ENCODE results near the gene INPP5D. TPM values are rescaled to one million over a fixed set of nuclear protein-coding genes. Genes with fewer than 3 reads are reported as not detected.
"Not testable (repeated sequence)": the region's sequence is repeated elsewhere in the genome, so short reads cannot be mapped to it uniquely, and the experiment has no call there.

Gene INPP5D
- total RNA-seq, 1 experiment from 2014 or later = 17.2 TPM

DNA sequence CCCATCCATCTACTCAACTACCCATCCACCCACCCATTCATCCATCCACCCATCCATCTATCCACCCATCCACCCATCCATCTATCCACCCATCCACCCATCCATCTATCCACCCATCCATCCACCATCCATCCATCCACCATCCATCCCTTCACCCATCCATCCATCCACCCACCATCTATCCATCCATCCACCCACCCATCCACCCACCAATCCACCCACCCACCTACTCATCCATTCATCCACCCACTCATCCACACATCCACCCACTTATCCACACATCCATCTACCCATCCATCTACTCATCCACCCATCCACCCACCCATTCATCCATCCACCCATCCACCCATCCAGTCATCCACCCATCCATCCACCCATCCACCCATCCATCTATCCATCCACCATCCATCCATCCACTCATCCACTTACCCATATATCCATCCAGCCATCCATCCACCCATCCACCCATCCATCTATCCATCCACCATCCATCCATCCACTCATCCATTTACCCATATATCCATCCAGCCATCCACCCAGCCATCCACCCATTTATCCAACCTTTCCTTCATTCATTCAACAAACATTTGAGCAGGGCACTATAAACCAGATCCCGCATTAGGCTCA is 45.0 kb upstream of the INPP5D start (continued):
- TF ChIP-seq ZNF232 (CRISPR knock-in tag; IDR thresholded peaks at IDR 0.05) = no peak
- TF ChIP-seq, protein P1, sequence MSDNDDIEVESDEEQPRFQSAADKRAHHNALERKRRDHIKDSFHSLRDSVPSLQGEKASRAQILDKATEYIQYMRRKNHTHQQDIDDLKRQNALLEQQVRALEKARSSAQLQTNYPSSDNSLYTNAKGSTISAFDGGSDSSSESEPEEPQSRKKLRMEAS (CRISPR knock-in tag; IDR thresholded peaks at IDR 0.05) = no peak

DNA sequence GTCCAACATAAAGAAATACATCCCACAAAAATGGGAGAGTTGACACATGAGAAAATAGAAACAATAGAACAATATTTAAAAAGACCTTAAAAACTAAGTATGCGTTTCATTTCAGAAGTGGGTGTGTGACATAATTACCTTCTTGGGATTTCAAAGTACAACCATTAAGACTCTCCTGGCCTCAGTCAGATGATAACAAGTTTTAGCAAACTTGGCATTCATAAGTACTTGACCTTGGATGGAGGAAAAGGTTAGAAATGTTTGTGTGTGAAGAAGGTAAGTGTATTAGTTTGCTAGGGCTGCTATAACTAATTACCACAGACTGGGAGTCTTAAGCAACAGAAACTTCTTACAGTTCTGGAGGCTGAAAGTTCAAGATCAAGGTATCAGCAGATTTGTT is 42.2 kb upstream of the INPP5D start:
- H3K4me1 Mint-ChIP-seq = no peaks in the 10 kb centered on the region
- no peak for ATAC-seq
- POLR2A ChIA-PET = no interaction called here
- no peak overlapping the region for H3K4me3 Mint-ChIP-seq
- H3K36me3 Mint-ChIP-seq = no peaks in the 10 kb centered on the region
- CTCF ChIA-PET = interaction anchor here (0.5 kb wide), 1 partner anchor 234 kb away, joined by 4 read pairs; no protein-coding TSS in a partner anchor
- H3K27me3 Mint-ChIP-seq (ENCODE audit: low read depth) = no peaks in the 10 kb centered on the region; the same call in 1 of the 2 replicates
- no peak overlapping the region for H3K27ac Mint-ChIP-seq
- TF ChIP-seq TCF7 (CRISPR knock-in tag; IDR thresholded peaks at IDR 0.05; ENCODE audit: low read depth) (no peak), ZNF219 (CRISPR knock-in tag; IDR thresholded peaks at IDR 0.05; ENCODE audit: borderline replicate concordance) (no peak), FOXK1 (CRISPR knock-in tag; IDR thresholded peaks at IDR 0.05) (no peak), ZNF317 (CRISPR knock-in tag; IDR thresholded peaks at IDR 0.05; ENCODE audit: borderline replicate concordance, low read depth) (no peak), KAT7 (CRISPR knock-in tag; IDR thresholded peaks at IDR 0.05; ENCODE audit: borderline replicate concordance) (no peak), CBFB (CRISPR knock-in tag; IDR thresholded peaks at IDR 0.05; ENCODE audit: low read depth) (no peak), GABPB1 (CRISPR knock-in tag; IDR thresholded peaks at IDR 0.05) (no peak), ZNF263 (CRISPR knock-in tag; IDR thresholded peaks at IDR 0.05; ENCODE audit: low read depth) (no peak), ATF1 (CRISPR knock-in tag; IDR thresholded peaks at IDR 0.05) (no peak), CREB1 (CRISPR knock-in tag; IDR thresholded peaks at IDR 0.05) (no peak), JAZF1 (CRISPR knock-in tag; IDR thresholded peaks at IDR 0.05) (no peak), TEAD1 (CRISPR knock-in tag; IDR thresholded peaks at IDR 0.05) (no peak)
- TF ChIP-seq, protein P2, sequence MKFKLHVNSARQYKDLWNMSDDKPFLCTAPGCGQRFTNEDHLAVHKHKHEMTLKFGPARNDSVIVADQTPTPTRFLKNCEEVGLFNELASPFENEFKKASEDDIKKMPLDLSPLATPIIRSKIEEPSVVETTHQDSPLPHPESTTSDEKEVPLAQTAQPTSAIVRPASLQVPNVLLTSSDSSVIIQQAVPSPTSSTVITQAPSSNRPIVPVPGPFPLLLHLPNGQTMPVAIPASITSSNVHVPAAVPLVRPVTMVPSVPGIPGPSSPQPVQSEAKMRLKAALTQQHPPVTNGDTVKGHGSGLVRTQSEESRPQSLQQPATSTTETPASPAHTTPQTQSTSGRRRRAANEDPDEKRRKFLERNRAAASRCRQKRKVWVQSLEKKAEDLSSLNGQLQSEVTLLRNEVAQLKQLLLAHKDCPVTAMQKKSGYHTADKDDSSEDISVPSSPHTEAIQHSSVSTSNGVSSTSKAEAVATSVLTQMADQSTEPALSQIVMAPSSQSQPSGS (CRISPR knock-in tag; IDR thresholded peaks at IDR 0.05; ENCODE audit: borderline replicate concordance, low read depth) = no peak
- TF ChIP-seq, protein P3, sequence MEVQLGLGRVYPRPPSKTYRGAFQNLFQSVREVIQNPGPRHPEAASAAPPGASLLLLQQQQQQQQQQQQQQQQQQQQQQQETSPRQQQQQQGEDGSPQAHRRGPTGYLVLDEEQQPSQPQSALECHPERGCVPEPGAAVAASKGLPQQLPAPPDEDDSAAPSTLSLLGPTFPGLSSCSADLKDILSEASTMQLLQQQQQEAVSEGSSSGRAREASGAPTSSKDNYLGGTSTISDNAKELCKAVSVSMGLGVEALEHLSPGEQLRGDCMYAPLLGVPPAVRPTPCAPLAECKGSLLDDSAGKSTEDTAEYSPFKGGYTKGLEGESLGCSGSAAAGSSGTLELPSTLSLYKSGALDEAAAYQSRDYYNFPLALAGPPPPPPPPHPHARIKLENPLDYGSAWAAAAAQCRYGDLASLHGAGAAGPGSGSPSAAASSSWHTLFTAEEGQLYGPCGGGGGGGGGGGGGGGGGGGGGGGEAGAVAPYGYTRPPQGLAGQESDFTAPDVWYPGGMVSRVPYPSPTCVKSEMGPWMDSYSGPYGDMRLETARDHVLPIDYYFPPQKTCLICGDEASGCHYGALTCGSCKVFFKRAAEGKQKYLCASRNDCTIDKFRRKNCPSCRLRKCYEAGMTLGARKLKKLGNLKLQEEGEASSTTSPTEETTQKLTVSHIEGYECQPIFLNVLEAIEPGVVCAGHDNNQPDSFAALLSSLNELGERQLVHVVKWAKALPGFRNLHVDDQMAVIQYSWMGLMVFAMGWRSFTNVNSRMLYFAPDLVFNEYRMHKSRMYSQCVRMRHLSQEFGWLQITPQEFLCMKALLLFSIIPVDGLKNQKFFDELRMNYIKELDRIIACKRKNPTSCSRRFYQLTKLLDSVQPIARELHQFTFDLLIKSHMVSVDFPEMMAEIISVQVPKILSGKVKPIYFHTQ (CRISPR knock-in tag; IDR thresholded peaks at IDR 0.05) = no peak
- TF ChIP-seq, protein P4, sequence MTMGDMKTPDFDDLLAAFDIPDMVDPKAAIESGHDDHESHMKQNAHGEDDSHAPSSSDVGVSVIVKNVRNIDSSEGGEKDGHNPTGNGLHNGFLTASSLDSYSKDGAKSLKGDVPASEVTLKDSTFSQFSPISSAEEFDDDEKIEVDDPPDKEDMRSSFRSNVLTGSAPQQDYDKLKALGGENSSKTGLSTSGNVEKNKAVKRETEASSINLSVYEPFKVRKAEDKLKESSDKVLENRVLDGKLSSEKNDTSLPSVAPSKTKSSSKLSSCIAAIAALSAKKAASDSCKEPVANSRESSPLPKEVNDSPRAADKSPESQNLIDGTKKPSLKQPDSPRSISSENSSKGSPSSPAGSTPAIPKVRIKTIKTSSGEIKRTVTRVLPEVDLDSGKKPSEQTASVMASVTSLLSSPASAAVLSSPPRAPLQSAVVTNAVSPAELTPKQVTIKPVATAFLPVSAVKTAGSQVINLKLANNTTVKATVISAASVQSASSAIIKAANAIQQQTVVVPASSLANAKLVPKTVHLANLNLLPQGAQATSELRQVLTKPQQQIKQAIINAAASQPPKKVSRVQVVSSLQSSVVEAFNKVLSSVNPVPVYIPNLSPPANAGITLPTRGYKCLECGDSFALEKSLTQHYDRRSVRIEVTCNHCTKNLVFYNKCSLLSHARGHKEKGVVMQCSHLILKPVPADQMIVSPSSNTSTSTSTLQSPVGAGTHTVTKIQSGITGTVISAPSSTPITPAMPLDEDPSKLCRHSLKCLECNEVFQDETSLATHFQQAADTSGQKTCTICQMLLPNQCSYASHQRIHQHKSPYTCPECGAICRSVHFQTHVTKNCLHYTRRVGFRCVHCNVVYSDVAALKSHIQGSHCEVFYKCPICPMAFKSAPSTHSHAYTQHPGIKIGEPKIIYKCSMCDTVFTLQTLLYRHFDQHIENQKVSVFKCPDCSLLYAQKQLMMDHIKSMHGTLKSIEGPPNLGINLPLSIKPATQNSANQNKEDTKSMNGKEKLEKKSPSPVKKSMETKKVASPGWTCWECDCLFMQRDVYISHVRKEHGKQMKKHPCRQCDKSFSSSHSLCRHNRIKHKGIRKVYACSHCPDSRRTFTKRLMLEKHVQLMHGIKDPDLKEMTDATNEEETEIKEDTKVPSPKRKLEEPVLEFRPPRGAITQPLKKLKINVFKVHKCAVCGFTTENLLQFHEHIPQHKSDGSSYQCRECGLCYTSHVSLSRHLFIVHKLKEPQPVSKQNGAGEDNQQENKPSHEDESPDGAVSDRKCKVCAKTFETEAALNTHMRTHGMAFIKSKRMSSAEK (CRISPR knock-in tag; IDR thresholded peaks at IDR 0.05; ENCODE audit: borderline replicate concordance) = no peak
- TF ChIP-seq, protein P5, sequence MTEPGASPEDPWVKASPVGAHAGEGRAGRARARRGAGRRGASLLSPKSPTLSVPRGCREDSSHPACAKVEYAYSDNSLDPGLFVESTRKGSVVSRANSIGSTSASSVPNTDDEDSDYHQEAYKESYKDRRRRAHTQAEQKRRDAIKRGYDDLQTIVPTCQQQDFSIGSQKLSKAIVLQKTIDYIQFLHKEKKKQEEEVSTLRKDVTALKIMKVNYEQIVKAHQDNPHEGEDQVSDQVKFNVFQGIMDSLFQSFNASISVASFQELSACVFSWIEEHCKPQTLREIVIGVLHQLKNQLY (CRISPR knock-in tag; IDR thresholded peaks at IDR 0.05) = no peak
- TF ChIP-seq, protein P6, sequence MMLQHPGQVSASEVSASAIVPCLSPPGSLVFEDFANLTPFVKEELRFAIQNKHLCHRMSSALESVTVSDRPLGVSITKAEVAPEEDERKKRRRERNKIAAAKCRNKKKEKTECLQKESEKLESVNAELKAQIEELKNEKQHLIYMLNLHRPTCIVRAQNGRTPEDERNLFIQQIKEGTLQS (CRISPR knock-in tag; conservative IDR thresholded peaks at IDR 0.05) = no peak
- H3K9me3 Mint-ChIP-seq = peaks cover 5% of the 10 kb centered on the region
- DNase-seq (ENCODE audit: low spot score) = no peak

DNA sequence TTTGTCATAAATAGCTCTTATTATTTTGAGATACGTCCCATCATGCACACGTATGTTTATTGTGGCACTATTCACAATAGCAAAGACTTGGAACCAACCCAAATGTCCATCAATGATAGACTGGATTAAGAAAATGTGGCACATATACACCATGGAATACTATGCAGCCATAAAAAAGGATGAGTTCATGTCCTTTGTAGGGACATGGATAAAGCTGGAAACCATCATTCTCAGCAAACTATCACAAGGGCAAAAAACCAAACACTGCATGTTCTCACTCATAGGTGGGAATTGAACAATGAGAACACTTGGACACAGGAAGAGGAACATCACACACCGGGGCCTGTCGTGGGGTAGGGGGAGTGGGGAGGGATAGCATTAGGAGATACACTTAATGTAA is 40.5 kb upstream of the INPP5D start:
- H3K4me3 Mint-ChIP-seq; H3K27me3 Mint-ChIP-seq (ENCODE audit: low read depth); H3K9me3 Mint-ChIP-seq; H3K4me1 Mint-ChIP-seq; ATAC-seq; H3K36me3 Mint-ChIP-seq; DNase-seq (ENCODE audit: low spot score); POLR2A ChIA-PET; H3K27ac Mint-ChIP-seq; CTCF ChIA-PET: not testable (repeated sequence)

Data from WTC11 (cell line).